IMR-90 (cell line): ENCODE data around the gene KHNYN.

Experiments
- CTCF ChIP-seq: conservative IDR thresholded peaks from 2 replicates; pipeline ENCODE4 v1.5.1; 2012; ENCODE audit warnings: mild to moderate bottlenecking, low read depth, low read length, improper control_type of control experiment
- MAFK ChIP-seq: IDR thresholded peaks from 2 replicates; pipeline ENCODE4 v1.6.1; 2012; ENCODE audit warnings: low read depth, low read length, improper control_type of control experiment
- POLR2A ChIP-seq: IDR thresholded peaks from 2 replicates; pipeline ENCODE4 v1.6.1; 2012; ENCODE audit warnings: mild to moderate bottlenecking, low read depth, low read length
- USF2 ChIP-seq: fragments of 150-350 bp; IDR thresholded peaks from 2 replicates; pipeline ENCODE4 v1.6.1; 2017; ENCODE audit warnings: mild to moderate bottlenecking, antibody characterized with exemption, low read length, low read depth

DNA sequence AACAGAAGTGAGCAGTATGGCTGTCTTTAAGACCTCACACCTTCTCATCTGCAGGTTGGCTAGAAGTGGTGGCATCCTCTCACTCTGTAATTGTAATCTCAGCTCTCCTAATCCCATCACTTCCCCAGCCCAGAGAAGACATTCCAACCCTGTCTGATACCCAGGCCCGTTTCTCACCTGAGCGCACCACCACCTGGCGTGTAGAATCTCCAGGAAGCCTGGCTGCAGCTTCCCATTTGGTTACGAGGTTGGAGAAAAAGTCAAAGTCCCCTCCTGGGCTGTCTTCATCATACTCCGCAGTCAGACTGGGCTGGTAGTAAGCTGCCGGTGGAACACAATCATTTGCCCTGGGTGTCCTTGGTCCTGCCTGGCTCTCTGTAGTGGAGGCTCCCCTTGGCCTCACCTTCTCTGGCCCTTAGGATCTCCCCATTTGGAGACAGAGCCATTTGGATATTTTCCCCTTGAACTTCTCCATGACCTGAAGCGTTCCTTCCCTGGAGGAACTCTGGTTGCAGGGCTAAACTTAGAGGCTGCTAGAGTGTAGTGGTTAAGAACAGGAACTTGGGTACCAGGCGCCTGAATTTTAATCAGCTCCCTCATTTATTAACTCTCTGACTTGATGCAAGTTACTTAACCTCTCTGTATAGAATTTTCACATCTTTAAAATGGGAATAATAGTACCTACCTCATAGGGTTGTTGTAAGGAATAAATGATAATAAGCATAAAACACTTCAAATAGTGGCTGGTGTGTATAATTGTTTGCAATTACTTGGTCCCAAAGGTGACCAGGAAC is 11.0 kb downstream of the KHNYN start:
- TF ChIP-seq POLR2A (no peak), CTCF (no peak), USF2 (no peak), MAFK (no peak)
